Naive B cell (primary cell): ENCODE data around the gene SLC24A3. TPM values are rescaled to one million over a fixed set of nuclear protein-coding genes. Genes with fewer than 3 reads are reported as not detected.
A peak's percentile ranks its signal among the peaks of the same experiment; 100 is the strongest.

Experiments used
- ATAC-seq, 2 donors: fragments of 150-1000 bp; cut with Tn5 transposase; 2 replicates each; pipeline ENCODE4 v1.10.0; 2021; ENCODE audit warnings: low read depth in 2 of 2, mild to moderate bottlenecking in 2 of 2, moderate library complexity in 2 of 2
- DNase-seq: peaks from one replicate; pipeline ENCODE4 v3.0.0; 2022
- H3K27ac Mint-ChIP-seq, 6 donors: one replicate each; pipeline ENCODE4 v1.8.0; 2020 to 2022; ENCODE audit warnings: mild to moderate bottlenecking in 6 of 6, mixed read lengths in 6 of 6, moderate library complexity in 5 of 6, inconsistent platforms in 2 of 6
- H3K27me3 Mint-ChIP-seq, 3 donors: one replicate each; pipeline ENCODE4 v1.8.0; 2021 to 2022; ENCODE audit warnings: mixed read lengths in 3 of 3, mild to moderate bottlenecking in 1 of 3
- H3K36me3 Mint-ChIP-seq, 2 donors: one replicate each; pipeline ENCODE4 v1.8.0; 2020 to 2022; ENCODE audit warnings: mixed read lengths in 2 of 2, inconsistent platforms in 1 of 2, mild to moderate bottlenecking in 1 of 2
- H3K4me1 Mint-ChIP-seq, 3 donors: one replicate each; pipeline ENCODE4 v1.8.0; 2020 to 2022; ENCODE audit warnings: mixed read lengths in 3 of 3, inconsistent platforms in 1 of 3, mild to moderate bottlenecking in 1 of 3, moderate library complexity in 1 of 3
- H3K4me3 Mint-ChIP-seq, 8 donors: one replicate each; pipeline ENCODE4 v1.8.0; 2020 to 2022; ENCODE audit warnings: mild to moderate bottlenecking in 8 of 8, mixed read lengths in 8 of 8, moderate library complexity in 8 of 8, inconsistent platforms in 2 of 8
- H3K9me3 Mint-ChIP-seq, 7 donors: one replicate each; pipeline ENCODE4 v1.8.0; 2020 to 2022; ENCODE audit warnings: mixed read lengths in 7 of 7, mild to moderate bottlenecking in 5 of 7, inconsistent platforms in 2 of 7, moderate library complexity in 1 of 7
- polyA plus RNA-seq, 6 donors: library from polyadenylated mRNA; unstranded; fragments of 300-500 nt; fragmentation: Illumina TruSeq; gene quantifications; one replicate each; pipeline ENCODE4 v1.2.3, GENCODE V29; 2021; ENCODE audit warnings: low read depth in 6 of 6

Gene SLC24A3
- polyA plus RNA-seq, 6 donors from 2014 or later = 0.09 to 0.13 TPM; not detected in 4

DNA sequence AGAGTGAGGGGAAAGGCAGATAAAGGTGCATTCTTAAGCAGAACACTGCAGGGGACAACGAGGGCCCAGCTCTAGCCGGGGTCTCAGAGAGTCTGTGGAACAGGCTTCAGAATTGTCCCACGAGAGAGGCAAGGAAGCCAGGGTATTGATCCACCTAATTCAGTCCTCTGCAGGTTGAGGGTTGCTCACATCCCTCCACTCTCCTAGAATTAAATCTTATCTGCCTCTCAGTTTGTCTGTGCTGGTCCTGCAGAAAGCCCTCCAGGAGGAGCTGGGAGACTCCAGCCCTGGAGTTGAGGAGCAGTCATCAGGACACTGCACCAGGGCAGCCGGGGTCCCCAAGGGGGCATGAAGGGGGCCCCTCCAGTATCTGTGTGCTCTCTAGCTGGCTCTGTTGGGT is 39.1 kb downstream of the SLC24A3 start:
- ATAC-seq (no peak), DNase-seq (no peak)
- Mint-ChIP-seq H3K27ac (no peak overlapping the region), H3K4me1 (no peaks in the 10 kb centered on the region), H3K9me3 (no peaks in the 10 kb centered on the region), H3K27me3 (peaks cover 6 to 10% (median 9%) of the 10 kb centered on the region in 3 donors), H3K4me3 (no peak overlapping the region), H3K36me3 (no peaks in the 10 kb centered on the region)

DNA sequence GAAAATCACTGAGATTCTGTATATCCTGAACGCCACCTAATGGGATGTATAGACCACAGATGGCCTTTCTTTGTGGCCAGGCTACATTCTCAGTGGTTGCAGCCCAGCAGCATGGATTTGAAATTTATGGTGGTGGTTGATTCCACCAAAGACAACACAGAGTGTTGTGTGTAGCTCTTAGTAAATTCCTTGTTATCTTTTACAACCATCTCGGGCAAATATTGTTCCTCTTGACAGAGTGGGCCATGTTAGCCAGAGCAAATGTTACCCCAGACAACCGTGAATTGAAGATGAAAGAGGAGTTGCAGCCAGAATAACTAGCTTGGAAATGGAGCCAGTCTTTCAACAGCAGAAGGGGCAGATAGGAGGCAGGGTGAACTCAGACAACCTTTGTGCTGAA is 39.5 kb downstream of the SLC24A3 start:
- Mint-ChIP-seq H3K27me3 (peaks cover 6 to 10% (median 9%) of the 10 kb centered on the region in 3 donors), H3K4me3 (no peak overlapping the region), H3K36me3 (no peaks in the 10 kb centered on the region), H3K4me1 (no peaks in the 10 kb centered on the region), H3K9me3 (no peaks in the 10 kb centered on the region), H3K27ac (no peak overlapping the region)
- DNase-seq (no peak), ATAC-seq (no peak)

DNA sequence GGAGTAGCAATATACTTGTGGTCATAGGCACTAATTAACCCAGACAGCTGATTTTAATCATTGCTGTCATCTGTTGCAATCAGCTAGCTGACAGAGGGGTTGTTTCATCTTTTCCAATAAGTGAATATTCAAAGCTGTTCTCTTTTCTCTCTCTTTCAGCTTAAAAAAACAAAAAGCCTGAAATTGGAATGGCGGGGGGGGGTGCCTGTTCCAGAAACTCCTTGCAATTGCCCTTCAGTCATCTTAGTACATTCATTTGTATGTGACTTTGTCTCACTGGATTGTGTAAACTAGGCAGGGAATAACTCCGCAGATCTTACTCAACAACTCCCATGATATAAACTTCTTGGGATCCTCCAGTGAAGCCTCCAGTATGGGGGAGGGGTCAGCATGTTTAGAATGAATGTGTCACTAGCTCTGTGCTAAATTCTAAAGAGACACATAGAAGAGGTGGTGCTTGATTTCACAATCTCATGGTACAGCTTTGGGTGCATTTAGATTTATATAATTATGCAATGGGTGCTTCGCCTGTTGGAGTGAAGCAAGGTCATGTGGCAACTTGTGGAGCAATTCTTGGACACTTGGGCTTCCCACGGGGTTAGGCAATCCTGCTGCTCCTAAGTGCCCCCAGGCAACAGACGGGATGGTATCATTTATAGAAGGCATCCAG is 40.1 kb downstream of the SLC24A3 start:
- peaks cover 6 to 10% (median 9%) of the 10 kb centered on the region in 3 donors for H3K27me3 Mint-ChIP-seq
- ATAC-seq (no peak), DNase-seq (no peak)
- no peaks in the 10 kb centered on the region for H3K36me3 Mint-ChIP-seq
- no peak overlapping the region for H3K27ac Mint-ChIP-seq
- H3K9me3 Mint-ChIP-seq = no peaks in the 10 kb centered on the region
- no peak overlapping the region for H3K4me3 Mint-ChIP-seq
- H3K4me1 Mint-ChIP-seq = no peaks in the 10 kb centered on the region

DNA sequence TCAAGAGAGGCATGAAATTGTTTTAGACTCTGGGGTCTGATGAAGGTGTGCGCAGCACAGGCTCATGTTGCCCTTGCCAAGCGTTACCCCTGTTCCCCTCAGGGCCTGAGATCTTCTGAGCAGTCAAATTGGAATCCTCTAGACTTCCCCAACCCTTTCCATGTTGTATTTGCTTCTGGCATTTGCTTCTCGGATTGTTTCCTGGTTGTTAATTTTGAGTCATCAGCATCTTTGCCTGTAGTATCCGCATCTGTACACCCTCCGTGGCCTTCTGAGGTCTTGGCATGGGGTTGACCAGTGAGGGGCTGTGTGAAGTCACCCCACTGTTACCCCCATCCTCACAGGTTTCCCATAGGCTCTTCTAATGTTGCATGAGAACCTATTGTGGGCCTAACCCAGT is 40.9 kb downstream of the SLC24A3 start:
- peak overlapping the region in 1 of 8 donors; percentile 16 for H3K4me3 Mint-ChIP-seq
- H3K4me1 Mint-ChIP-seq = no peaks in the 10 kb centered on the region
- no peaks in the 10 kb centered on the region for H3K36me3 Mint-ChIP-seq
- DNase-seq (no peak), ATAC-seq (no peak)
- peaks cover 6 to 10% (median 9%) of the 10 kb centered on the region in 3 donors for H3K27me3 Mint-ChIP-seq
- no peaks in the 10 kb centered on the region for H3K9me3 Mint-ChIP-seq
- H3K27ac Mint-ChIP-seq = no peak overlapping the region

DNA sequence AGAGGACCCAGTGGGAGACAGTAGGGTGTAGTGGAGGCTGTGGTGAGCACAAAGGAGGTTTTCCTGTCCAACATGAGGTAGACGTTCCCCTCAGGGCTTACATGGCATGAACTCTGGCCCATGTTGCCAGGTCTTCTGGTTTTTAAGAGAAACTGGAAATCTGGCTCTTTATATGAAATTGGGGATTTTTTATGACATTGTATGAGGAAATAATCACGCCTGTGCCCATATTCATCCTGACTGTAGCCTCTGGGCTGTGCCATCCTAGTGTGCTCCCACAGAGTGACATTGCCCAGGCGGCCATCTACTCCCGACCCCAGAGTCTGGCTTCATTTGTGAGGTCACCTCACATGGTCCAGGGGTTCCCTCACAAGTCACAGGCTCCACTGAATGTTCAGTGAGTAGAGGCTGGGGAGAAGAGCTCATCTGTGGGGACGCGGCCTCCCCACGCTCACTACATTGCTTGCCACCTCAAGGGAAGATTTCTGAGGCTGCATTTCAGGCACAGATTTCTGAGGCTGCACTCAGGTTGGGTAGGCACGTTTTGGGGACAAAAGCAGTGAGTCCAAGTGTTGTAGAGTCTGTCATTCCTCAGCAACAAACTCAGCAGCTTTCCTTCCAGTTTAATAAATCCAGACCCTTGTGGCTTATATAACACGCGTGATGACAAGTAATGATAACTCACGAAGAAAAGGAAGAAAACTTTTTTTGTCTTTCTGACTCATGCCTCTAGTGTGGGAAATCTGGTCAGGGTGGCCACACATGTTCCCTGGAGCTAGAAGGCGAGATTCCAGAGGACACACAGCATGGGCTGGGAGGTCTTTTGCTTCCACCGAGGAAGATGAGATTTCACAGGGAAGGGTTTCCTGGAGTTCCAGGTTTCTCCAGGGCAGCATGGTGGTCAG is 41.7 kb downstream of the SLC24A3 start:
- ATAC-seq (no peak), DNase-seq (no peak)
- H3K27me3 Mint-ChIP-seq = peaks cover 6 to 10% (median 9%) of the 10 kb centered on the region in 3 donors
- H3K4me1 Mint-ChIP-seq = no peaks in the 10 kb centered on the region
- no peaks in the 10 kb centered on the region for H3K9me3 Mint-ChIP-seq
- H3K36me3 Mint-ChIP-seq = no peaks in the 10 kb centered on the region
- H3K4me3 Mint-ChIP-seq = no peak overlapping the region
- no peak overlapping the region for H3K27ac Mint-ChIP-seq

DNA sequence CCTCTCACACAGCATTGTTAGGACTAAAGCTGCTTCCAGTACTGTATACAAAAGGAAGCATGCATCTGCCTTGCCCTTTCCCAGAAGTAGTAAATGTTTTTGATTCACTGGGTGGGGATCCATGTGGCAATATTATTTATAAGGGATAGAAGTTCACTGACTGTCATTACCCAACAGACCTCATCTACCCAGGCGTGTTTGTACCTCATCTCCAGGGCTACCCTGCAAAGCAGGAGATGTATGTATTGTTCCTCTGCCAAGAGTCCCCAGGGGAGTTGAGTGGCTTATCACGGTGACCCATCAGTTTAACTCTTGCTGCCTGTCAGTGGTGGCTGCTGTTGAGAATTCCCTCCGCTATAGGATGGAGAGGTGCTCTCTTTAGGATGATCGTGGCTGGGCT is 42.5 kb downstream of the SLC24A3 start:
- no peak for DNase-seq
- Mint-ChIP-seq H3K27ac (no peak overlapping the region), H3K4me3 (no peak overlapping the region)

DNA sequence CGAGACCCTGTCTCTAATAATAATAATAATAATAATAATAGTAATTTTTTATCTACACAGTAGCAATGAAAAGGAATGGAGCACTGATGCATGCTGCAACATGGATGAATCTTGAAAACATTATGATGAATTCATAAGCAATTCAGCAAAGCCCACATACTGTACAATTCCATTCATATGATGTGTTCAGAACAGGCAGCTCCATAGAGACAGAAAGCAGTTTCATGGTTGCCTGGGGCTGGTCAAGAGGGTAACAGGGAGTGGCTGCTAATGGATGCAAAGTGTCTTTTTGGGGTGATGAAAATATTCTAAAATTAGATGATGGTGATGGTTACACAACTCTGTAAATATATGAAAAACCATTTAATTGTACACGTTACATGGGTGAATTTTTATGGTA is 43.6 kb downstream of the SLC24A3 start:
- no peaks in the 10 kb centered on the region for H3K9me3 Mint-ChIP-seq
- no peaks in the 10 kb centered on the region for H3K4me1 Mint-ChIP-seq
- no peaks in the 10 kb centered on the region for H3K36me3 Mint-ChIP-seq

More for the DNA sequence above, 42.5 kb downstream of the SLC24A3 start:
- no peaks in the 10 kb centered on the region for H3K4me1 Mint-ChIP-seq
- H3K27me3 Mint-ChIP-seq = peaks cover 6 to 10% (median 9%) of the 10 kb centered on the region in 3 donors
- no peaks in the 10 kb centered on the region for H3K9me3 Mint-ChIP-seq
- H3K36me3 Mint-ChIP-seq = no peaks in the 10 kb centered on the region
- ATAC-seq = no peak

DNA sequence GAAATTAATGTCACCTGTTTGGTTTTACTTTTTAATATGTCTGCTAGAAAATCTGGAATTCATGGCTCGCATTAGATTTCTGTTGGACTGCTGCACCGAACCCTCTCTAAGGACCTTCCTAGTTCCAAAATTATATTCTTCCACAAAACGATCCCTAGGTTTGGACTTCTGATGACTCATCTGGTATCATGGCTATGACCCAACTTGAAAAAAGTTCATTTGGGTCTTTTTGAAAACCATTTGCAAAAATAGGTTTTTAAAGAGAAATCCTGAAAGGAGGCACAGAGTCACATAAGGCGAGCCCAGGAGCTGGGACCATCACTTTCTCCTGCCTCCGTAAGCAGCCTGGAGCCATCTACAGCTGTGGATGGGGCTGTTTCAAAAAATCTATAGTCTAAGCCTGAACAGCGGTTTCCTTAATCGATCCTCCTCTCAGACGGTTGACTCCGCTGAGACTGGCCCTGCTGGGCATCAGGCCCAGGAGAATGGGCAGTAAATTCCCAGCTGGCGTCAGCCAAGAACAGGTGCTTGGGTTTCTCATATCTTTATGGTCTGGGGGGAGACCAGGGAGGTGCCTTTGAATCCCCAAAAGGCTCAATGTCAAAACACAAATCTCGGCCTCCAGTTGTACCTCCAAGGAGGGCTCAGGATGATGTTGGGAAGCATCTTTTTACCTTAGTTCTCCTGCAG is 44.6 kb downstream of the SLC24A3 start:
- H3K9me3 Mint-ChIP-seq = no peaks in the 10 kb centered on the region
- ATAC-seq = no peak
- H3K27me3 Mint-ChIP-seq = peaks cover 6 to 9% (median 9%) of the 10 kb centered on the region in 3 donors

More for the DNA sequence above, 43.6 kb downstream of the SLC24A3 start:
- no peak for DNase-seq
- H3K27ac Mint-ChIP-seq = no peak overlapping the region
- H3K27me3 Mint-ChIP-seq = peaks cover 6 to 10% (median 9%) of the 10 kb centered on the region in 3 donors
- H3K4me3 Mint-ChIP-seq = no peak overlapping the region
- ATAC-seq = no peak

DNA sequence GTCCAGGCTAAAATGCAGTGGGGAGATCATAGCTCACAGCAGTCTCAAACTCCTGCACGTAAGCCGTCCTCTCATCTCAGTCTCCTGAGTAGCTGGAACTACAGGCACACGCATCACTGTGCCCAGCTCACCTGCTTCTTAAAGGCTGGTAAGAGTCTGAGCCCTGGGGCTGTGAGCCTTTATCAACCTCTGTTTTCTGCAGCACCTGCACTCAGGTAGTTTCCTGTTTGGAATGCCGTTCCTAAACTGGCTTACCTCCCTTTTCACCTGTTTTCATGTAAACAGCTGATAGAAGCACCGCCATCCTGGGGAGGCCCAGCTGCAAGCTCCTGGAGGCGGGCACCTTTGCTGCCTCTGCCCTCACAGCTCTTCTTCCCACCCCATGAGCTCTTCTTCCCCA is 45.4 kb downstream of the SLC24A3 start:
- no peak for DNase-seq

More for the DNA sequence above, 44.6 kb downstream of the SLC24A3 start:
- Mint-ChIP-seq H3K27ac (no peak overlapping the region), H3K4me1 (no peaks in the 10 kb centered on the region), H3K36me3 (no peaks in the 10 kb centered on the region), H3K4me3 (no peak overlapping the region)
- DNase-seq = no peak

DNA sequence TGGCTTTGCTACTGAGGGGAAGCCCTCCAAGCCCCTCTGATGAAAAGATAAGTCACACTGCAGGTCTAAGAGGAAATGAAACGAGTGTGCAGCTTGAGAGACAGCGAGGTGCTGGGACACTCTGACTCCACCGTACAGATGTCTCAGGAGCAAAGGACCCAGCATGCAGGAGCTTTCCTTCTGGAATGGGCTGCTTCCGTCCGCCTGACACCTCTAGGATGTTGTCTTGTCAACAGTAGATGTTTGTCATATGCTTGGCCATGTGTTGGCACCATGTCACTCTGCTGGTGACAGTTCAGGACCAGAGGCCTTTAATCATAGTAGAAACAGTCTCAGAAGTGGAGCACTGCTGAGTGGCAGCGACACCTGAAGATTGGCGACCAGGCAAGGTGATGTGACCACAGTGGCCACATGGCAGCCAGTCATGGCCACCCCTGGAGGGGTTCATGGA is 46.7 kb downstream of the SLC24A3 start:
- DNase-seq (no peak), ATAC-seq (no peak)
- Mint-ChIP-seq H3K27me3 (peaks cover 0 to 15% (median 10%) of the 10 kb centered on the region in 3 donors), H3K36me3 (no peaks in the 10 kb centered on the region), H3K4me1 (no peaks in the 10 kb centered on the region), H3K4me3 (no peak overlapping the region), H3K9me3 (no peaks in the 10 kb centered on the region), H3K27ac (no peak overlapping the region)

More for the DNA sequence above, 45.4 kb downstream of the SLC24A3 start:
- H3K27me3 Mint-ChIP-seq = peaks cover 6 to 11% (median 7%) of the 10 kb centered on the region in 3 donors
- ATAC-seq = no peak
- no peaks in the 10 kb centered on the region for H3K9me3 Mint-ChIP-seq
- H3K27ac Mint-ChIP-seq = no peak overlapping the region
- no peaks in the 10 kb centered on the region for H3K36me3 Mint-ChIP-seq
- no peaks in the 10 kb centered on the region for H3K4me1 Mint-ChIP-seq
- H3K4me3 Mint-ChIP-seq = no peak overlapping the region

DNA sequence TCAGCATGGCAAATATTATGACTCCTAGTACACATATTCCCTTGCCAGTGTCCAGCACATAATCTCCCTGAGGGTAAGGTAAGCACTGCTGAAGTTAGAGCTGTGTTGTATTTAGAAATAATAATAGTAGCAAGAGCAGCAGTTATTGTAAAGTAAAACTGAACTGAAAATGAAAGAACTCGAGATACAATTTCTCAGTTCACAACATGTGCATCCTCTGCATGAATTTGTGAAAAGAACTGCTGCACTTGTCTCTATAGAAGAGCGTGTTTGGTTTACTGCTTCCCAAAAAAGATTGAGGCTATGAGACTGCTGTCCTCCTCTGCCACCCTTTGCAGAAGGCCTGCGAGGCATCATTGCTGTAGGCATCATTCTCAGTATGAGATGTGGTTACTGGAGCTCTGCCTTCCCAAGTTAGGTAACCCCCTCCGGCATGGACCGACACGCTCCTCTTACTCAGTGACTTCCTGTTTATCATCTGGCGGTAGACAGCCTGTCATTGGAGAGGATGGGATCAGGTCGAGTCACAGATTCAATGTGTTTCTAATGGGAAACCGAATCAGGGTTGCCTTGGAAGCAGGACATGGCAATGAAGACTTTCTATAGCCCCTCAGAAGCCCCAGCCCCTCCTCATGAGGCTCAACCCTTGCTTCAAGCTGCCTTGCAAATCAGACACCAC is 48.1 kb downstream of the SLC24A3 start:
- peaks cover 7 to 15% (median 9%) of the 10 kb centered on the region in 3 donors for H3K27me3 Mint-ChIP-seq
- H3K9me3 Mint-ChIP-seq = peaks cover 0 to 2% (median 0%) of the 10 kb centered on the region in 7 donors
- H3K27ac Mint-ChIP-seq = no peak overlapping the region
- H3K36me3 Mint-ChIP-seq = no peaks in the 10 kb centered on the region
- H3K4me3 Mint-ChIP-seq = no peak overlapping the region
- H3K4me1 Mint-ChIP-seq = no peaks in the 10 kb centered on the region
- no peak for DNase-seq
- no peak for ATAC-seq

DNA sequence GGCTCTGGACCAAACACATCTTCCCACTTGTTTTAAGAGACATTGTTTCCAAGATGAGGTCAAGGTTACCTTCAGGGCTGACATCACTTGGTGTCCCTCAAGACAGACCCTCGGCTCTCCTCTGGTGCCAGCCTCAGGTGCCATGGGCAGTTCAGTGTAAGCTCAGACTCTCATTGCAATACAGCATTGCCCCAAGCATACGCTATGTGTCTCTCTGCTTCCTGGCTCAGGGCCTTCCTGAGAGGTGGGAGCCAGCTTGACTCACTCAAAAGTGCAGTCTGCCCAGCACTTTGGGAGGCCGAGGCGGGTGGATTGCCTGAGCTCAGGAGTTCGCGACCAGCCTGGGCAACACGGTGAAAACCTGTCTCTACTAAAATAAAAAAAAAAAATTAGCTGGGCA is 51.7 kb downstream of the SLC24A3 start:
- peaks cover 7 to 17% (median 15%) of the 10 kb centered on the region in 3 donors for H3K27me3 Mint-ChIP-seq

More for the DNA sequence above, 51.7 kb downstream of the SLC24A3 start:
- Mint-ChIP-seq H3K9me3 (peaks cover 0 to 2% (median 0%) of the 10 kb centered on the region in 7 donors), H3K4me1 (no peaks in the 10 kb centered on the region), H3K27ac (peak overlapping the region in 1 of 6 donors; percentile 89), H3K4me3 (no peak overlapping the region), H3K36me3 (no peaks in the 10 kb centered on the region)
- no peak for ATAC-seq
- DNase-seq = no peak
